ENCODE data around the gene ABHD17B.
"Not testable (repeated sequence)": the region's sequence is repeated elsewhere in the genome, so short reads cannot be mapped to it uniquely, and the experiment has no call there.

Gene ABHD17B

GRCh38 chr9:71911061-71911907, at the start of gene ABHD17B, which contains the start of gene C9orf85:
Gene ABHD17B, minus strand, starts transcription at chr9:71911193. Its CDS starts 36,113 bp downstream, at chr9:71875080.
Gene C9orf85, plus strand, starts transcription at chr9:71911639. Its CDS starts 96 bp downstream, at chr9:71911735.
- DNase-seq, result peak; percentile 100

- no peak for DNase-seq
Observed at GRCh38 chr9:71955300-71955915, 44.4 kb upstream of the ABHD17B start.

- not testable (repeated sequence) for DNase-seq
Observed at GRCh38 chr9:71954652-71955051, 43.7 kb upstream of the ABHD17B start.

DNA sequence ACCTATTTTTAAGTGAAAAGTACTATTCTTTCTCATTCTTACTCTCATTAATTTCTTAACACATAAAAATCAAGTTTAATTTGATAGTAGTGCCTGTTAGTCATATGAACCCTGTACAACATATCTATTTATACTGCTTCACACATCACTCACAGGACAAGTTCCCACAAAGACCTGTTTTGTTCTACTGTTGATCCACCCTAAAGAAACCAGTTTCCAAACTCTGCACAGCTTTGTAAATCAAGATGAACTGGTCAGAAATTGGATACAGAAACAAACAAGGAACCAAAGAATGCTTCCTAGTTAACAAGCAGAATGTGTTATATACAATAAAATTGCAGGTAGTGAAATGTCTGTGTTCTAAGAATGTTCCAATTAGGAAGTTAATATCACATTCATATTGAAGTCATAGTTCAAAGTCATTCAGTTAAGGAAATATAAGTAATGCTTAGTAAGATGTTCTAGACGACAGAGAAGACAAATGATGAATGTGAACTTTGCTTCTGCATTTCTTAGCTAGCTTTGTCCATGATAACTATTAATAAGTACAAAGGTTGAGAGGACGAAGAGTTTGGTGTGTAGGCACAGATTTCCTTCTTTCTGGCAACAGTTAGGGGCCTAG, 33.9 kb upstream of the ABHD17B start:
- no peak for DNase-seq

GRCh38 chr9:71941998-71942567, 31.1 kb upstream of the ABHD17B start:
- DNase-seq, result no peak

DNA sequence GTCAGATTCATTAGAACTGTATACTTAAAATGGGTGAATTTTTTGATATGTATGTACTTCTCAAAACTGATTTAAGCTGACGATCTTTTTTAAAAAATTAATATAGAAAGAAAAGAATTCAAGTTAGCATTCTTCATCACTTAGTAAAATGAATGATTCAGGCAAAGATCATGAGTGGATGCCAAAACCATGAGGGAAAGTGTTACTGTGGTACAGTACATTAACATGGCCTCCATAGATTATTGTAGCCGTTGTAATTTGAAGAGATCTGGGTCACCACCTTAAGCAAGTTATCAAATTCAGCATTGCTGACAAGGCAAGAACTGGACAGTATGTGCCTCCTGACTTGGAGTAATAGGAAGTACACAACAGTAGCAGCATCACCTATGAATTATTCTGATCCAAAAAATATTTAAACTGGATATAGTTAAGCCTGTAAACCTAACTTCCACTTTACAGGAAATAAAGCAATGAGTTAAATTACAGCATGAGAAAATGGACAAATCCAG, 30.1 kb upstream of the ABHD17B start:
- no peak for DNase-seq

GRCh38 chr9:71937898-71938297, 26.9 kb upstream of the ABHD17B start:
- DNase-seq, result no peak

DNA sequence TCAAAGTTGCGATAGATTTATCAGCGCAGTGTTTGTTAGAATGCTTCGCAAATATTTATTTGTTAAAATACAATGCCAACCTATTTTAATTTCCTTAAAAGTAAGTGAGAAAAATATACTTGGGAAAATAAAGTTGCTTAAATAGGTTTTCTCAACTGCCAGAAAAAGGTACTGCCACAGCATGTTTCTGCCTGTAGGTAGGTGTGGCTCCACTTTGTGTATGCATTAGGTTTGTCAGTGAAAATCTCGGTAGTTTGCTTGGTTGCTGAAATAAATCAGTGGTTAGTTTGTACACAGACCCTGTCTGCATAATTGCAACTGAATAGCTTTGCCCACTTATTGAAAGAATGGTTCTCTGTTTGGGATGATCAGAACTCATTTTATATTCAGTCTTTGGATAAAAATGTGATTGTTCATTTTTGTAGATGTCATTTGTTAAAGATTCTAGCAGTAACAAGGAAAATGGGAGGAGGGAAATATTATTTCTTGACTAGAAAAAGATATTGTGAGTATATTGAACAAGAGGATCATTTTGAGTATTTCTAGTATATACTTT, 26.2 kb upstream of the ABHD17B start:
- no peak for DNase-seq

- DNase-seq, result no peak
Observed at GRCh38 chr9:71936066-71936465, 25.1 kb upstream of the ABHD17B start.

DNA sequence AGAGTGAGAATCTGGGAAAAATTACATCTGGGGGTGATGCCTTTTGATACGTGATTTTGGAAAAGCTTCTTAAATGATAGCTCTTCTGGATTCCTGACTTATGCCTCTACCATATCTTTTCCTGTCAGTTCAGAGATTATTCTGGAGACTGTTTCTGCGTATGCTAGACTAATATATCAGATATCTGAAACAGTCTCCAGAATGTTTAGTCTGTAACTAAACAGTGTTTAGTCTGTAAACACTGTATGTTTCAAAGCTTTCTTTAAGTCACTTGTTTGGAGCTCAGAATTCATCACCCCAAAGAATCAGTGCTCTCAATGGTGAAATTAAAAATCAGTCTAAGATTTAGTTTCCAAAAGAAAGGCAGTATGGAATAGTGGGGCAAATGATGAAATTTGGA, 20.2 kb upstream of the ABHD17B start:
- no peak for DNase-seq

GRCh38 chr9:71929791-71930440, 18.9 kb upstream of the ABHD17B start:
- DNase-seq, result no peak

GRCh38 chr9:71929223-71929622, 18.2 kb upstream of the ABHD17B start:
- DNase-seq, result no peak

DNA sequence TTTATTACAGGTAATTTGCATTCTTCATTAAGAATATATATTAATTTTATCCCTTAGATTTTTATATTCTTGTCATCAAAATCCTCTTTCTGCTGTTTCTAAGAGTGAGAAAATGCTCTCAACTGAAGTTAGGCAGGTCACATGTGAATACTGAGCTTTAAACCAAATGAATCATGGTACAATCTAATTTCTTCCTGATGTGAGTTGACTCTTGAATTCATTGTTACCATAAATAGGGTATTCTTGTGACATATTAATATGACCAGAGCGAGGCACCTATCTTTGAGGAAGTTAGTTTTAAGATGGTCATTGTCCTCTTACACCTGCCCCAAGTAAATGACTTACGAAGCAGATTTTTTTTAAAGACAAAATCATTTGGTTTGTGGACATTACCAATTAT, 17.8 kb upstream of the ABHD17B start:
- no peak for DNase-seq

DNA sequence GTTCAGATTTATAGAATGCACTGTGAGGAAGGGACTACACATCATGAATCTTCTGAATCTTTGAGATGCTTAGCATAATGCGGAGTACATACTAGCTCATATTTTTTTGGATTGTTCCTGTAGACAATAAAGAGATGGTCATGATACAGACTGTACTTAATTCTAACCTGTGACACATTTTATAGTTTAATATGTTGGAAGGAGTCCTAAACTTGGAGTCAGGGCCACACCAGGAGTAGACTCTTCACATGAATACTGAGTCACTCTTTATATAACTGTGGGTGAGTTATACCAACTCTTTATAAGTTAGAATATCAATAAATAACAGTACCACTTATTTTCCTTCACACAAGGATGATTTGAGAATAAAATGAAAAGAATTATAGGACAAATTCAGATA, 17.4 kb upstream of the ABHD17B start:
- DNase-seq, result no peak

DNA sequence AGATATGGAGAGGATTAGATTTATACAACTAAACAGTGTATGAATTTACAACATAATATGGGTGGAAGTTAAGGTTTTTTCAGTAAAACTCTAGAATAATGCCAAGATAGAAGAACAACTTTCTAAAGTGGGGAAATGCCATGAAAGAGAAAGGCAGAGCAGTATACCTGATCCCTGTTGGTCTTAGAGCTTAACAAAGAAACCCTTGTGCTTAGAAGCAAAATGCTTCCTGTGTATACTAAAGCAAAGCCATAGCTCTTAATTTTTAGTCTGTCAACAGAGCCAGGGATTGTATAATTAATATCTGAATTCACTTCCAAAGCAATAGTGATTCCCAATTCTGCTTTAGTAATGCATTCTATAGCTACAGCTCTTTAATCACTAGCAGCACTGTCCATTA, 14.8 kb upstream of the ABHD17B start:
- DNase-seq, result no peak

DNA sequence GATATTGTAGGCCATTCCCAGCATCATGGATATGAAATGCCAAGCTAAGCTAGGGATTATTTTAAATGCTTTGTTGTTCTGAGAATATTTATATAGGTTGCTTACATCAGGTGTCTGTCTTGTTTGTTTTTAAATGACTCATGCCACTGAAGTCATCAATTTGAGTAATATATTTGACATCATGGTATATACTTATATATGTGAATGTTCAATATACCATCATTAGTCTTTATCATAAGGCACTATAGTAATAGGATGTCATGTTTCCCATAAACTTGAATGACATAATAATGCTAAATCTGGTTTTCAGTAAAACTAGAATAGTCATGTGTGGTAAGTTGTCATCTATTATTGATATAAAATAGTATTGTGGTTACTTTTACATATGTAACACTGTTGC, 13.6 kb upstream of the ABHD17B start:
- no peak for DNase-seq

DNA sequence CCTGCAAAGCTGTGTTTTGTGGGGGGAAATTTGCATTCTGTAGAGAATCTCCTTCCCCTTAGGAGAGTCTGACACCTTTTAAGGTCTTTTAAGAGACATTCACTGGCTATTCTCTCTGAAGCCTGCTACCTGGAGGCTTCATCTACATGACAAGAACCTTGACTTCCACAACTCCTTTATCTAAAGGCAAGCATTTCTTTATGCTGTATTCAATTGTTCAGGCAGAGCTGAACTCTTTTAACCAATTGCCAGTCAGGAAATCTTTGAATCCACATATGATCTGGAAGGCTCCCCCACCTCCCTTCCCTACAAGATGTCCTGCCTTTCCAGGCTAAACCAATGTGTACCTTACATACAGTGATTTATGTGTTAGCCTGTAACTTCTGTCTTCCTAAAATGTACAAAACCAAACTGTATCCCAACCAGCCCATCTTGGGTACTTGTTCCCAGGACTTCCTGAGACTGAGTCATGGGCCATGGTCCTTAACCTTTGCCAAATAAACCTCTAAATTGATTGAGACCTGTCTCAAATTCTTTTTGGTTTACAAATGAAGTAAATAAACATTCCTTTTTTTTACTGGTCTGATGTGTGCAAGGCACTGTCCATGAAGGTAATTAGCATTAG, 10.3 kb upstream of the ABHD17B start:
- DNase-seq, result no peak

DNA sequence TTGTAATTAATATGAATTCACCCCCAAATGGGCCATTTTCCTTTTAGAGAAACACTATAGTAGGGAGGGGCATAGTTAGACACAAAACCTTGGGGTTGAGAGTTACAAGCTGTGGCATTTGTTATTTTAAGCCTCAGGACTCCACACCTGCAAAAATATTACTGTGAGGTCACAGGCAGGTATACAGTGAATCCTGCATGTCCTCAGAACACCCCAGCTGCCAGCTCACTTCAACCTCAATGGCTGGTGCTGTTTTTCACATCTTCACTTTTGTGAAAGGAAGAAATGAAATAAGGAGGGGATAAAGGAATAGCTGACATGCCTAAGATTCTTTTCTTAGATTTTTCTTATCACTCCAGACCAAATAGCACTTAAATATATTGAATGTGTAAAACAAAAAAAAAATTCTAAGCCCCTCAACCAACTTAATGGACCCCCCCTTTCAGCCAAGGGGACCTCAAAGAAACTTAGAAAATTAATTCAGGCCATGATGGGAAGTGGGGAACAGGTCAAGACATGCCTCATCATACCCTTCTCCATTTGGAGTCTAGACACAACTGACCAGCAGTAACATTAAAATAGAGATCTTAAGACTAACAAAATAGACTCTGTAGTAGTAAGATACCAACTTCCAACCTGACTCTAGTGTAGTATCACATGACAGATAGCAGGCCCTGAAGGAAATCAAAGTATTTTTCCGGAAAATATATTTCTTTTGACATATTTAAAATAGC, 9.6 kb upstream of the ABHD17B start:
- DNase-seq, result no peak

GRCh38 chr9:71918419-71918818, 7.4 kb upstream of the ABHD17B start:
- DNase-seq, result no peak

GRCh38 chr9:71916834-71917534, 6.0 kb upstream of the ABHD17B start:
- DNase-seq, result peak; percentile 63

DNA sequence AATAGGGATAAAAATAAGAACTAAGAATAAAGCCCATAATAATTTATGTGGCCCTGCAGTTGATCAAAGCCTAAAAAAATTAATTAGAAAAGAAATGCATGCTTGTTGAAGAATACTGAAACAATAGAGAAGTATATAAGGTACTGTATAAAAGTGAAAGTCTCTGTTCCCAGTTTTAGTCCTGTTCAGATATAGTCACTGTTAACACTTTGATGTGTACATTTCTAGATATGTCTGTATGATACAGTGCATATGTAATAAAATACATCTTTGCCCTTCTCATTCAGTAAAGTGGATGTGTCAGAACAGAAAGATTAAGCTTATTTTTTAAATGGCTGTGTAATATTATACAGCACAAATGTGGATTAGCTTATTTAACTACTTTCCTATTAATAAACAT, 4.5 kb upstream of the ABHD17B start:
- DNase-seq, result no peak

All from hematopoietic multipotent progenitor cell treated with erythropoietin and hydrocortisone succinate and interleukin-3 and kit ligand, for 6 days (in vitro differentiated cells).